HepG2 (cell line): Measurements from ENCODE around the gene CNNM4. TPM values are rescaled to one million over a fixed set of nuclear protein-coding genes. Genes with fewer than 3 reads are reported as not detected.
A peak's percentile ranks its signal among the peaks of the same experiment; 100 is the strongest.

Experiments
- CCDC6 ChIP-seq: sonication (generic); formaldehyde crosslinking; IDR thresholded peaks from 2 replicates; pipeline ENCODE4 v1.8.1; 2022; ENCODE audit warnings: mild to moderate bottlenecking, missing genetic modification reagents, moderate library complexity
- CTCF ChIP-seq: sonication (generic); formaldehyde crosslinking; IDR thresholded peaks from 2 replicates; pipeline ENCODE4 v1.5.0; 2020; ENCODE audit warnings: mild to moderate bottlenecking, missing genetic modification reagents, moderate library complexity
- DMAP1 ChIP-seq: IDR thresholded peaks from 2 replicates; pipeline ENCODE4 v1.6.1; 2016
- DR1 ChIP-seq: sonication (generic); formaldehyde crosslinking; IDR thresholded peaks from 2 replicates; pipeline ENCODE4 v1.8.0; 2021; ENCODE audit warnings: mild to moderate bottlenecking, missing genetic modification reagents, inconsistent platforms
- HNRNPH1 ChIP-seq: fragments of 200-400 bp; formaldehyde crosslinking; optimal IDR thresholded peaks from 2 replicates; pipeline ENCODE3; 2017; ENCODE audit warnings: mild to moderate bottlenecking, low read depth, low read length
- MED8 ChIP-seq: sonication (generic); formaldehyde crosslinking; IDR thresholded peaks from 2 replicates; pipeline ENCODE4 v1.8.1; 2023; ENCODE audit warnings: mild to moderate bottlenecking, missing genetic modification reagents; ENCODE audit not compliant: insufficient replicate concordance
- MIER3 ChIP-seq: IDR thresholded peaks from 2 replicates; pipeline ENCODE4 v1.6.1; 2016; ENCODE audit warnings: missing compliant biosample characterization, borderline replicate concordance
- MZF1 ChIP-seq: sonication (generic); formaldehyde crosslinking; IDR thresholded peaks from 2 replicates; pipeline ENCODE4 v1.8.1; 2023; ENCODE audit warnings: mild to moderate bottlenecking, missing genetic modification reagents, borderline replicate concordance
- NAIF1 ChIP-seq: sonication (generic); formaldehyde crosslinking; IDR thresholded peaks from 2 replicates; pipeline ENCODE4 v1.5.0; 2020; ENCODE audit warnings: mild to moderate bottlenecking, missing genetic modification reagents, borderline replicate concordance
- PHB2 ChIP-seq: fragments of 450-650 bp; IDR thresholded peaks from 2 replicates; pipeline ENCODE4 v1.6.1; 2018; ENCODE audit not compliant: partially characterized antibody
- PTBP1 ChIP-seq: fragments of 200-400 bp; formaldehyde crosslinking; IDR thresholded peaks from 2 replicates; pipeline ENCODE4 v1.6.1; 2018; ENCODE audit warnings: low read length, low read depth; ENCODE audit not compliant: poor library complexity, severe bottlenecking
- SMC3 ChIP-seq: IDR thresholded peaks from 2 replicates; pipeline ENCODE4 v1.6.1; 2011; ENCODE audit warnings: low read length, improper control_type of control experiment
- SMYD3 ChIP-seq: sonication (generic); formaldehyde crosslinking; IDR thresholded peaks from 2 replicates; pipeline ENCODE4 v1.8.1; 2023; ENCODE audit warnings: mild to moderate bottlenecking, missing genetic modification reagents
- SNAPC2 ChIP-seq: sonication (generic); formaldehyde crosslinking; IDR thresholded peaks from 2 replicates; pipeline ENCODE4 v1.8.1; 2022; ENCODE audit warnings: mild to moderate bottlenecking, missing genetic modification reagents
- SNAPC5 ChIP-seq: sonication (generic); formaldehyde crosslinking; IDR thresholded peaks from 2 replicates; pipeline ENCODE4 v1.8.1; 2023; ENCODE audit warnings: mild to moderate bottlenecking, missing genetic modification reagents, borderline replicate concordance
- TCF7L2 ChIP-seq: IDR thresholded peaks from 2 replicates; pipeline ENCODE4 v1.6.1; 2011; ENCODE audit warnings: mild to moderate bottlenecking, low read depth, low read length, moderate library complexity
- ZBTB38 ChIP-seq: sonication (generic); formaldehyde crosslinking; IDR thresholded peaks from 2 replicates; pipeline ENCODE4 v1.5.1; 2020; ENCODE audit warnings: mild to moderate bottlenecking, missing genetic modification reagents
- ZNF101 ChIP-seq: sonication (generic); formaldehyde crosslinking; IDR thresholded peaks from 2 replicates; pipeline ENCODE4 v1.4.0; 2020; ENCODE audit warnings: mild to moderate bottlenecking, low read depth, missing genetic modification reagents, borderline replicate concordance
- ZNF234 ChIP-seq: sonication (generic); formaldehyde crosslinking; conservative IDR thresholded peaks from 2 replicates; pipeline ENCODE4 v1.5.1; 2020; ENCODE audit warnings: mild to moderate bottlenecking, missing genetic modification reagents
- ZNF282 ChIP-seq: fragments of 450-650 bp; IDR thresholded peaks from 2 replicates; pipeline ENCODE4 v1.6.1; 2018; ENCODE audit not compliant: partially characterized antibody
- ZNF350 ChIP-seq: sonication (generic); formaldehyde crosslinking; IDR thresholded peaks from 2 replicates; pipeline ENCODE4 v1.4.0; 2020; ENCODE audit warnings: mild to moderate bottlenecking, low read depth, missing genetic modification reagents, borderline replicate concordance
- ZNF451 ChIP-seq: sonication (generic); formaldehyde crosslinking; IDR thresholded peaks from 2 replicates; pipeline ENCODE4 v1.5.0; 2020; ENCODE audit warnings: mild to moderate bottlenecking, missing genetic modification reagents
- ZNF652 ChIP-seq: IDR thresholded peaks from 2 replicates; pipeline ENCODE4 v1.6.1; 2016; ENCODE audit warnings: low read depth, borderline replicate concordance
- ZNF660 ChIP-seq: sonication (generic); formaldehyde crosslinking; IDR thresholded peaks from 2 replicates; pipeline ENCODE4 v1.5.1; 2020; ENCODE audit warnings: mild to moderate bottlenecking, low read depth, missing genetic modification reagents, borderline replicate concordance
- ZNF674 ChIP-seq: sonication (generic); formaldehyde crosslinking; IDR thresholded peaks from 2 replicates; pipeline ENCODE4 v1.5.0; 2020; ENCODE audit warnings: low read depth, mild to moderate bottlenecking, missing genetic modification reagents
- ZNF761 ChIP-seq: sonication (generic); formaldehyde crosslinking; conservative IDR thresholded peaks from 2 replicates; pipeline ENCODE4 v1.4.0; 2020; ENCODE audit warnings: mild to moderate bottlenecking, missing genetic modification reagents
- ZNF792 ChIP-seq: IDR thresholded peaks from 2 replicates; pipeline ENCODE4 v1.6.1; 2016
- polyA plus RNA-seq, 8 experiments: library from polyadenylated mRNA; depleted of rRNA in 3 of 8; stranded (reverse) in 7 of 8; unstranded in 1 of 8; fragments of >200 nt; fragmentation: Illumina TruSeq in 4 of 8; extraction: Trizol in 4 of 8; gene quantifications; 2 replicates each; pipeline versions ENCODE4 v1.2.1 to v1.2.3, GENCODE V29; 2011 to 2016; ENCODE audit warnings: low read depth in 4 of 8, missing spikeins in 1 of 8, mixed read lengths in 1 of 8; ENCODE audit not compliant: insufficient read depth in 1 of 8
- total RNA-seq, 5 experiments: library from RNA; depleted of rRNA; stranded (reverse); fragments of >200 nt; fragmentation: Illumina TruSeq; extraction: Trizol; gene quantifications; 2 replicates each; pipeline ENCODE4 v1.2.3, GENCODE V29; 2016; ENCODE audit warnings: low read depth in 1 of 5
- TF ChIP-seq, protein P1 (sequence below): sonication (generic); formaldehyde crosslinking; IDR thresholded peaks from 2 replicates; pipeline ENCODE4 v1.4.0; 2020; ENCODE audit warnings: missing genetic modification reagents, borderline replicate concordance

The CNNM4 gene
- total and polyA plus RNA-seq, 2 of the 13 experiments (the other 11 are each of a cell fraction or from before 2014, with no cell fraction given), result 5.9 to 8.4 TPM

GRCh38 chr2:96801005-96801785 is 40.5 kb downstream of the CNNM4 start (continued):
- TF ChIP-seq MZF1, result no peak
- no peak for TF ChIP-seq ZNF282
- no peak for TF ChIP-seq ZNF652 (CRISPR knock-in tag)
- TF ChIP-seq ZNF350 (CRISPR knock-in tag), result no peak
- no peak for TF ChIP-seq CCDC6
- peak; percentile 100 for TF ChIP-seq ZBTB38 (CRISPR knock-in tag)
- TF ChIP-seq CTCF (CRISPR knock-in tag), result peak; percentile 97
- no peak for TF ChIP-seq DR1 (CRISPR knock-in tag)
- no peak for TF ChIP-seq SMYD3
- TF ChIP-seq MED8 (CRISPR knock-in tag), result no peak
- TF ChIP-seq PHB2, result no peak
- no peak for TF ChIP-seq DMAP1 (CRISPR knock-in tag)
- TF ChIP-seq SNAPC2 (CRISPR knock-in tag), result no peak
- TF ChIP-seq ZNF674, result no peak
- TF ChIP-seq ZNF761 (CRISPR knock-in tag), result no peak
- TF ChIP-seq ZNF451 (CRISPR knock-in tag), result 0 out of 2 replicates have a peak, but pooled peaks have one; percentile 16
- TF ChIP-seq SNAPC5 (CRISPR knock-in tag), result no peak
- no peak for TF ChIP-seq ZNF660
- no peak for TF ChIP-seq MIER3 (CRISPR knock-in tag)
- no peak for TF ChIP-seq ZNF101 (CRISPR knock-in tag)
- TF ChIP-seq HNRNPH1, result no peak
- peak; percentile 62 for TF ChIP-seq PTBP1
- no peak for TF ChIP-seq ZNF792 (CRISPR knock-in tag)
- no peak for TF ChIP-seq NAIF1 (CRISPR knock-in tag)
- no peak for TF ChIP-seq ZNF234 (CRISPR knock-in tag)
- TF ChIP-seq TCF7L2, result no peak
- peak; percentile 72 for TF ChIP-seq SMC3
- TF ChIP-seq, protein P1, sequence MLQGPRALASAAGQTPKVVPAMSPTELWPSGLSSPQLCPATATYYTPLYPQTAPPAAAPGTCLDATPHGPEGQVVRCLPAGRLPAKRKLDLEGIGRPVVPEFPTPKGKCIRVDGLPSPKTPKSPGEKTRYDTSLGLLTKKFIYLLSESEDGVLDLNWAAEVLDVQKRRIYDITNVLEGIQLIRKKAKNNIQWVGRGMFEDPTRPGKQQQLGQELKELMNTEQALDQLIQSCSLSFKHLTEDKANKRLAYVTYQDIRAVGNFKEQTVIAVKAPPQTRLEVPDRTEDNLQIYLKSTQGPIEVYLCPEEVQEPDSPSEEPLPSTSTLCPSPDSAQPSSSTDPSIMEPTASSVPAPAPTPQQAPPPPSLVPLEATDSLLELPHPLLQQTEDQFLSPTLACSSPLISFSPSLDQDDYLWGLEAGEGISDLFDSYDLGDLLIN (CRISPR knock-in tag), result no peak
